Adrenal gland (tissue), 12 donors: ENCODE measurements around the gene USP3. TPM values are rescaled to one million over a fixed set of nuclear protein-coding genes. Genes with fewer than 3 reads are reported as not detected.

Experiments used
- DNase-seq, 7 donors: peaks; one replicate each; pipeline ENCODE4 v3.0.0-alpha.2; 2019 to 2020
- H3K27ac ChIP-seq, 5 donors: fragments of 200-600 bp; sonication (generic) in 4 of 5; 1 replicate in 3 of 5; 2 replicates in 2 of 5; pipeline versions ENCODE4 v1.5.1 to v1.8.0; 2016 to 2020; ENCODE audit warnings: mild to moderate bottlenecking in 1 of 5
- H3K27me3 ChIP-seq: fragments of 200-600 bp; 2 replicates; pipeline ENCODE4 v1.8.0; 2021
- H3K36me3 ChIP-seq, 2 donors: fragments of 200-600 bp; replicated peaks in 1 of 2; 1 replicate in 1 of 2; 2 replicates in 1 of 2; pipeline versions ENCODE4 v1.5.1 to v1.8.0; 2018 to 2022
- H3K4me1 ChIP-seq, 2 donors: fragments of 200-600 bp; replicated peaks in 1 of 2; 1 replicate in 1 of 2; 2 replicates in 1 of 2; pipeline versions ENCODE4 v1.5.1 to v1.8.0; 2018 to 2021
- H3K4me3 ChIP-seq, 4 donors: fragments of 200-600 bp; sonication (generic) in 3 of 4; one replicate each; pipeline ENCODE4 v1.5.1; 2016 to 2018
- H3K9me3 ChIP-seq, 3 donors: fragments of 200-600 bp; sonication (generic) in 1 of 3; replicated peaks in 1 of 3; 1 replicate in 2 of 3; 2 replicates in 1 of 3; pipeline versions ENCODE4 v1.5.1 to v1.8.0; 2016 to 2021
- POLR2A ChIP-seq, 2 donors: fragments of 450-650 bp; IDR thresholded peaks; one replicate each; pipeline ENCODE4 v1.6.1; 2017; ENCODE audit warnings: antibody characterized with exemption in 2 of 2, mild to moderate bottlenecking in 2 of 2, moderate library complexity in 1 of 2
- WGBS, 4 donors: extraction: QIAGEN DNeasy Blood & Tissue Kit in 2 of 4; methylation state at CpG; one replicate each; pipeline versions ENCODE4 v1.1.5 to v1.1.7; 2013 to 2017; 5-methylcytosine and 5-hydroxymethylcytosine counted together
- intact Hi-C, 2 donors: fragments of 100-400 bp; cut with DNase I; formaldehyde crosslinking; loops; one replicate each; pipeline versions ENCODE4 v1.14.1 to v1.15.0; 2022 to 2023
- polyA plus RNA-seq, 3 donors: library from polyadenylated mRNA; stranded (reverse); fragments of 200-250 nt in 2 of 3; fragments of 350-450 nt in 1 of 3; fragmentation: Illumina TruSeq in 1 of 3; extraction: RNeasy Lipid Tissue Mini Kit (QIAGEN cat#74804) in 1 of 3; gene quantifications; one replicate each; pipeline ENCODE4 v1.2.3, GENCODE V29; 2013 to 2014
- total RNA-seq, 9 donors: library from RNA; depleted of rRNA in 4 of 9; stranded (reverse); fragments of >200 nt in 4 of 9; fragments of 120-200 nt in 1 of 9; fragmentation: NEBNext Ultra II Directional in 1 of 9; extraction: Animal tissue kit (Norgen Biotek cat#: 25700) in 1 of 9; gene quantifications; one replicate each; pipeline versions ENCODE4 v1.1.0 to v1.2.4, GENCODE V29; 2013 to 2023
- TF ChIP-seq, protein P1 (sequence below), 6 experiments: fragments of 450-650 bp in 4 of 6; fragments of 200-600 bp in 2 of 6; sonication (generic) in 1 of 6; IDR thresholded peaks; 1 replicate in 5 of 6; 2 replicates in 1 of 6; pipeline versions ENCODE4 v1.5.1 to v1.8.0; 2016 to 2021; ENCODE audit warnings: antibody characterized with exemption in 6 of 6, mild to moderate bottlenecking in 2 of 6, moderate library complexity in 1 of 6
- donor health status: healthy with polysubstance abuse.
- donor health status: Bipolar disorder and iron deficiency.
- donor health status: DM: yes; HTN: yes; CAD: no.
- donor health status: DM: no; HTN: no; CAD: no.
- donor health status: DM: no; HTN: no; CAD: no.
- donor health status: DM: yes; HTN: yes; CAD: no.

Gene USP3
- total and polyA plus RNA-seq, 12 donors, result 23.0 to 55.0 (median 35.5) TPM

DNA sequence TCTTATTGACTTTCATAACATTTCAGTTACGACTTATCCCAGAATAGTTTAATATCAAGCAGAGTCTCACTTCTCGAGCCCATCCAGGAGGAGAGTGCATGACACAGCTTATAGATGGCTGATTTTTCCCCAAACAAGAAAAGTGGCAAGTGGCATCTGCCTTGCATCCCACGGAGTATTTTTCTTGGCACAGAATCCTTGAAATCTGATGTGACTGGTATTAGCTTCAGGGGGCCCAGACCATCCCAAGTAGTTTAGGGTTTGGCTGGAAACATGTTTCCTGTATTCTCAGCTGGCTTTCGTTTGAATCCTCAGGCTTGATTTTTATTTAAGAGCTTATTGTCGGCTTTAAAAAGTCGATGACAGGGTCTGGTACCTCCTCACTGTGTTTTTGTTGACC is 72.0 kb downstream of the USP3 start:
- Histone ChIP-seq H3K9me3 (no peaks in the 10 kb centered on the region), H3K4me3 (no peak overlapping the region), H3K27ac (no peak overlapping the region), H3K36me3 (peaks cover 0 to 32% of the 10 kb centered on the region in 2 donors), H3K4me1 (no peaks in the 10 kb centered on the region), H3K27me3 (no peaks in the 10 kb centered on the region)
- 78 to 89% (median 83%) methylated on average over 6 of the region's 6 CpGs for WGBS, 4 donors
- no peak for TF ChIP-seq POLR2A (IDR thresholded peaks at IDR 0.05)
- TF ChIP-seq, protein P1, sequence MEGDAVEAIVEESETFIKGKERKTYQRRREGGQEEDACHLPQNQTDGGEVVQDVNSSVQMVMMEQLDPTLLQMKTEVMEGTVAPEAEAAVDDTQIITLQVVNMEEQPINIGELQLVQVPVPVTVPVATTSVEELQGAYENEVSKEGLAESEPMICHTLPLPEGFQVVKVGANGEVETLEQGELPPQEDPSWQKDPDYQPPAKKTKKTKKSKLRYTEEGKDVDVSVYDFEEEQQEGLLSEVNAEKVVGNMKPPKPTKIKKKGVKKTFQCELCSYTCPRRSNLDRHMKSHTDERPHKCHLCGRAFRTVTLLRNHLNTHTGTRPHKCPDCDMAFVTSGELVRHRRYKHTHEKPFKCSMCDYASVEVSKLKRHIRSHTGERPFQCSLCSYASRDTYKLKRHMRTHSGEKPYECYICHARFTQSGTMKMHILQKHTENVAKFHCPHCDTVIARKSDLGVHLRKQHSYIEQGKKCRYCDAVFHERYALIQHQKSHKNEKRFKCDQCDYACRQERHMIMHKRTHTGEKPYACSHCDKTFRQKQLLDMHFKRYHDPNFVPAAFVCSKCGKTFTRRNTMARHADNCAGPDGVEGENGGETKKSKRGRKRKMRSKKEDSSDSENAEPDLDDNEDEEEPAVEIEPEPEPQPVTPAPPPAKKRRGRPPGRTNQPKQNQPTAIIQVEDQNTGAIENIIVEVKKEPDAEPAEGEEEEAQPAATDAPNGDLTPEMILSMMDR (IDR thresholded peaks at IDR 0.05), result no peak
- DNase-seq, result no peak
- intact Hi-C loops, result no loop called here

DNA sequence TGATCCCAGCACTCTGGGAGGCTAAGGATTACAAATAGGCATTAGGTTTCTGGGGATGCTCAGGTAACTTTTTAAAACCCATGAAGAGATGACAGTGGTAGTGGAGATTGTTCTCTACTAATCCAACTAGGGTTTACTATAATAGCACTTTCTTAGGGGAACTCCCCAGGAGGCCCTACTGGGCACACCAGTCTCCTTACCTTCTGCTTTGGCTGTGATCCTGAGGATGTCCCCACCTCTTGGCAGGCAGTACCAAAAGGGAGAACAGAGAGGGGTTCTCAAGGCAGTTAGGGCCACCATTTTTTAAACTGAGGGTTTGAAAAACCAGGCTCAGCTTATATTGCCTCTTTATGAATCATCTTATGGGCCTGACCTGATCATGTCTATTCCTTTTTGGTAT is 77.8 kb downstream of the USP3 start:
- Histone ChIP-seq H3K36me3 (no peaks in the 10 kb centered on the region), H3K27ac (no peak overlapping the region), H3K4me3 (no peak overlapping the region)

DNA sequence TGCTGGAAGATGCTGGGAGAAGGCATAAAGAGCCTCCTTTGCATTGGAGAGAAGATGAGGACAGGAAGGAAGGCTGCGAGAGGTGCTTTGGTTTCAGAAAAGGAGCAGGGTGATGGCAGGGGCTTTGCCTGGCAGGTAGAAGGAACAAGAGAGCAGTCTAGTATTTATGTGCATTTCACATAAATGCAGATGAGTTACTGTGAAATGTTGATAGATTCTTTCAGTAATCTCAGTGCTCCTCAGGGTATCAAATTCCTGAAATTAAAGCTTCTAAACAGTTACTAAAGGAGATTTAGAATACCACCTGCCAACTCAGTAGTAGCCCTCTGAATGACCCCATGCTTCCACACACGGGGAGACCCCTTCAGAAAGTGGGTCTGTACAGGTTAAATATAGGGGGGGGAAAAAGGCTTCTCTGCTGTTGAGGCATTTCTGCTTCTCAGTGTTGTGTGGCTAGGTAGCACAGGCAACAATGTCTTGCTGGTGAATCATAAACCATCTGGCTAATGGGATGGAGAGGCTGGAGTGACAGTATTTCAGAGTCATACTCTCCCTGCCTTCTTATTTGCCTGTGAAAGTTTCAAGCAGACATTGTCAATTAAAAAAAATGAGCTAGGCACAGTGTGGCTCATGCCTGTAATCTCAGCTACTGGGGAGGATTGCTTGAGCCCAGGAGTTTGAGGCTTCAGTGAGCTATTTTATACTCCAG is 78.5 kb downstream of the USP3 start:
- Histone ChIP-seq H3K27me3 (no peaks in the 10 kb centered on the region), H3K36me3 (no peaks in the 10 kb centered on the region), H3K9me3 (no peaks in the 10 kb centered on the region), H3K4me1 (no peaks in the 10 kb centered on the region), H3K27ac (no peak overlapping the region), H3K4me3 (no peak overlapping the region)
- 86 to 96% (median 92%) methylated on average over 2 of the region's 2 CpGs for WGBS, 4 donors
- no peak for TF ChIP-seq POLR2A (IDR thresholded peaks at IDR 0.05)
- no peak for DNase-seq
- intact Hi-C loops, result no loop called here

More for the DNA sequence above, 77.8 kb downstream of the USP3 start:
- no peaks in the 10 kb centered on the region for H3K27me3 ChIP-seq
- no peaks in the 10 kb centered on the region for H3K9me3 ChIP-seq
- DNase-seq, result no peak
- no peaks in the 10 kb centered on the region for H3K4me1 ChIP-seq
- intact Hi-C loops, result no loop called here
- TF ChIP-seq, protein P1 (IDR thresholded peaks at IDR 0.05), result no peak
- TF ChIP-seq POLR2A (IDR thresholded peaks at IDR 0.05), result no peak

DNA sequence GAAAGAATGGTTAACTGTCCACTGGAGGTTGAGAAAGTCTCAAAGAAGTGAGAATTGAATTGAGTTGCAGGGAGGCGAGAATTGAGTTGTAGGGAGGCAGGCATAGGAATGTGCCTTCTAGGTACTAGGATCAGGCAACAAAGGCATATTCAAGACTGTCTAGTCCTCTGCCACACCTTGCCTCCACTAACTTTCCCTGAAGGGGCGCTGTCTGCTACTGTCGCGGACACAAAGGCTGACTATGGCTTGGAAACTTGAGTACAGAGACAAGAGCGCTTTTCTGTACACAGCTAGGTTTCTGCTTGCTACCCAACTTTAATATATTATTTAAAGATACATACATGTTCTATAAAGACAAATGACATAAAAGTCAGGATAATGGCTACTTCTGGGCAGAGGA is 82.4 kb downstream of the USP3 start:
- Histone ChIP-seq H3K36me3 (peaks cover 0 to 33% of the 10 kb centered on the region in 2 donors), H3K9me3 (no peaks in the 10 kb centered on the region), H3K27me3 (no peaks in the 10 kb centered on the region), H3K4me3 (no peak overlapping the region), H3K27ac (no peak overlapping the region), H3K4me1 (no peaks in the 10 kb centered on the region)
- TF ChIP-seq POLR2A (IDR thresholded peaks at IDR 0.05), result no peak
- TF ChIP-seq, protein P1 (IDR thresholded peaks at IDR 0.05), result no peak
- intact Hi-C loops, result no loop called here
- 97 to 98% (median 98%) methylated on average over 5 of the region's 5 CpGs for WGBS, 4 donors
- no peak for DNase-seq

DNA sequence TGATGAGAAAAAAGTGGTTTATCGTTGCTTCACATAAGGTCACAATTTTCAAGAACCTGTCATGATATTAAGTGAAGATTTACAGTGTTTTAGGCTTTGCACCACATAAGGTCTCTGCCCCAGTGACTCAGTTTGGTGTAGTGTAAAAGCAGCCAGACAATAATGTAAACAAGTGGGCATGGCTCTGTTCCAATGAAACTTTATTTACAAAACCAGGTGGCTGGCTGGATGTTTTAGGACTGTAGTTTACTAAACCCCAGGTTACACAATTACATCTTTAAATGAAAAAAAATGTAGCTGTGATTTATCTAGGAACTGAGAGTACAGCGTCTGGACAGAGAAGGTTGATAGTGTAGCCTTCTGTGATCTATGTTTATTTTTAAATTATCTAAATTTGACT is 83.1 kb downstream of the USP3 start:
- no peak for TF ChIP-seq POLR2A (IDR thresholded peaks at IDR 0.05)
- TF ChIP-seq, protein P1 (IDR thresholded peaks at IDR 0.05), result no peak
- H3K9me3 ChIP-seq, result no peaks in the 10 kb centered on the region
- no peak for DNase-seq

More for the DNA sequence above, 83.1 kb downstream of the USP3 start:
- intact Hi-C loops, result no loop called here
- WGBS, 4 donors, result 45 to 65% (median 54%) methylated on average over 2 of the region's 2 CpGs
- Histone ChIP-seq H3K36me3 (peaks cover 0 to 37% of the 10 kb centered on the region in 2 donors), H3K4me1 (no peaks in the 10 kb centered on the region), H3K27ac (no peak overlapping the region), H3K4me3 (no peak overlapping the region), H3K27me3 (no peaks in the 10 kb centered on the region)
